HFFc6 (cell line): Measurements from ENCODE around the gene CKM. TPM values are rescaled to one million over a fixed set of nuclear protein-coding genes. Genes with fewer than 3 reads are reported as not detected.

Source experiments
- DNase-seq: peaks from one replicate; pipeline ENCODE4 v3.0.0-alpha.2; 2018
- H3K27ac Mint-ChIP-seq: 2 replicates; pipeline ENCODE4 v1.8.0; 2020; ENCODE audit warnings: mild to moderate bottlenecking, mixed read lengths
- H3K27me3 Mint-ChIP-seq: 2 replicates; pipeline ENCODE4 v1.8.0; 2021; ENCODE audit warnings: mild to moderate bottlenecking, moderate library complexity, mixed read lengths; ENCODE audit not compliant: insufficient read depth
- H3K36me3 Mint-ChIP-seq: 2 replicates; pipeline ENCODE4 v1.8.0; 2021; ENCODE audit warnings: low read depth, mixed read lengths
- H3K4me1 Mint-ChIP-seq: 2 replicates; pipeline ENCODE4 v1.8.0; 2020; ENCODE audit warnings: low read depth, mixed read lengths
- H3K4me3 Mint-ChIP-seq: 2 replicates; pipeline ENCODE4 v1.8.0; 2020; ENCODE audit warnings: mild to moderate bottlenecking, moderate library complexity, mixed read lengths
- H3K9me3 Mint-ChIP-seq: 2 replicates; pipeline ENCODE4 v1.8.0; 2020; ENCODE audit warnings: mild to moderate bottlenecking, mixed read lengths
- CTCF ChIP-seq: fragments of 200-600 bp; sonication (generic); IDR thresholded peaks from 2 replicates; pipeline ENCODE4 v1.5.0; 2021; ENCODE audit warnings: antibody characterized with exemption, mild to moderate bottlenecking
- total RNA-seq, 6 experiments: library from RNA; stranded (reverse); fragmentation: NEBNext Ultra II Directional; extraction: Animal tissue kit (Norgen Biotek cat#: 25700); gene quantifications; 2 replicates in 1 of 6; 3 replicates in 5 of 6; pipeline ENCODE4 v1.2.3, GENCODE V29; 2021

CKM gene
- total RNA-seq, 6 experiments from 2014 or later: not detected

DNA sequence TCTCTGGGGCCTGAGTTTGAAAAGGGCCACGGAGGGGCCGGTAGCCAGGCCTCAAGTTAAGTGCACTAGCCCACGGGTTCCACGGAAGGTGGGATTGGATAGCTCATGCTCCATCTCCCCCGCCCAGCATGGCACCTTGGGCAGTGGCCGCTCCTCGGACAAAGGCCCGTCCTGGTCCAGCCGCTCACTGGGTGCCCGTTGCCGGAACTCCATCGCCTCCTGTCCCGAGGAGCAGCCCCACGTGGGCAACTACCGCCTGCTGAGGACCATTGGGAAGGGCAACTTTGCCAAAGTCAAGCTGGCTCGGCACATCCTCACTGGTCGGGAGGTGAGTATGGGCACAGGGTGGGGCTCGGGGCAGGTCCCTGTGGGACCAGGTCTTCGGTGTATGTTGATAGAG lies 63.8 kb downstream of the CKM start:
- Mint-ChIP-seq H3K36me3 (peaks cover 3% of the 10 kb centered on the region), H3K27ac (no peak overlapping the region), H3K9me3 (no peaks in the 10 kb centered on the region), H3K4me1 (peaks cover 6% of the 10 kb centered on the region), H3K27me3 (no peaks in the 10 kb centered on the region; the same call in 1 of the 2 replicates), H3K4me3 (no peak overlapping the region)
- no peak for DNase-seq
- no peak for TF ChIP-seq CTCF

DNA sequence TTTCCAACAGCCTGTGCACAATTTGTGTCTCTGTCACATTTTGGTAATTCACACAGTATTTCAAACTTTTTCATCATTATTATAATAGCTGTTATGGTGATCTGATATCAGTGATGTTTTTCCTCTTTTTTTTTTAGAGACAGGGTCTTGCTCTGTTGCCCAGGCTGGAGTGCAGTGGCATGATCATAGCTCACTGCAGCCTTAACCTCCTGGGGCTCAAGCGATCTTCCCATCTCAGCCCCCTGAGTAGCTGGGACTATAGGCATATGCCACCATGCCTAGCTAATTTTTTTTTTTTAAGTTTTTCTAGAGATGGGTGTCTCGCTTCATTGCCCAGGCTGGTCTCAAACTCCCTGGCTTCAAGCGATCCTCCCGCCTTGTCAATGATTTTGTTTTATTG lies 65.8 kb downstream of the CKM start:
- TF ChIP-seq CTCF: no peak
- no peak overlapping the region for H3K27ac Mint-ChIP-seq
- H3K36me3 Mint-ChIP-seq: no peaks in the 10 kb centered on the region; the same call in 1 of the 2 replicates
- H3K4me3 Mint-ChIP-seq: no peak overlapping the region
- H3K27me3 Mint-ChIP-seq: no peaks in the 10 kb centered on the region; the same call in none of the 2 replicates
- no peak for DNase-seq
- H3K9me3 Mint-ChIP-seq: no peaks in the 10 kb centered on the region
- H3K4me1 Mint-ChIP-seq: peaks cover 23% of the 10 kb centered on the region

Other genes starting within 250 kb of the CKM start
- gene ZNF296, start 246.4 kb downstream of the CKM start, total RNA-seq: under 1 TPM; 0.57 to 0.87 (median 0.65) TPM
- 10 to 100 TPM; 34.3 to 43.4 (median 39.0) TPM for gene GEMIN7, start 243.6 kb downstream of the CKM start, total RNA-seq
- gene PPP1R37, start 229.7 kb downstream of the CKM start, total RNA-seq: 10 to 100 TPM; 20.4 to 27.4 (median 21.6) TPM
- gene NKPD1, start 161.9 kb downstream of the CKM start, total RNA-seq: under 1 TPM in 5 of 6 experiments, not detected in 1; 0.07 to 0.17 (median 0.07) TPM
- 1 to 10 TPM; 3.5 to 6.9 (median 5.2) TPM for gene TRAPPC6A, start 144.6 kb downstream of the CKM start, total RNA-seq
- 10 to 100 TPM; 10.5 to 14.2 (median 12.2) TPM for gene BLOC1S3, start 144.1 kb downstream of the CKM start, total RNA-seq
- gene EXOC3L2, start 77.5 kb downstream of the CKM start, total RNA-seq: under 1 TPM in 1 of 6 experiments, not detected in 5; 0.10 TPM
- 10 to 100 TPM; 38.9 to 46.0 (median 44.2) TPM for gene MARK4, start 71.6 kb downstream of the CKM start, total RNA-seq
- not detected for gene KLC3, start 17.9 kb upstream of the CKM start, total RNA-seq
- gene ERCC2, start 47.7 kb upstream of the CKM start, total RNA-seq: 100 to 1,000 TPM in 1 of 6 experiments, 10 to 100 TPM in 5; 80.2 to 108 (median 87.8) TPM
- 10 to 100 TPM; 10.2 to 24.7 (median 22.2) TPM for gene PPP1R13L, start 82.2 kb upstream of the CKM start, total RNA-seq
- 10 to 100 TPM; 13.7 to 25.8 (median 15.1) TPM for gene POLR1G, start 83.8 kb upstream of the CKM start, total RNA-seq
- 100 to 1,000 TPM; 106 to 129 (median 117) TPM for gene ERCC1, start 101.0 kb upstream of the CKM start, total RNA-seq
- 10 to 100 TPM; 35.0 to 71.5 (median 62.9) TPM for gene FOSB, start 145.1 kb upstream of the CKM start, total RNA-seq
- gene RTN2, start 174.2 kb upstream of the CKM start, total RNA-seq: 10 to 100 TPM; 10.3 to 21.3 (median 13.8) TPM
- 1 to 10 TPM in 4 of 6 experiments, under 1 TPM in 2; 0.80 to 1.3 (median 1.1) TPM for gene PPM1N, start 175.6 kb upstream of the CKM start, total RNA-seq
- 100 to 1,000 TPM; 179 to 199 (median 185) TPM for gene VASP, start 184.6 kb upstream of the CKM start, total RNA-seq